Peyer's patch (tissue), 4 donors: ENCODE measurements around the gene FILIP1L.

ENCODE experiments used
- POLR2A ChIP-seq, 2 donors: fragments of 450-650 bp; IDR thresholded peaks; one replicate each; pipeline ENCODE4 v1.5.1; 2017; ENCODE audit warnings: antibody characterized with exemption in 2 of 2, mild to moderate bottlenecking in 2 of 2, moderate library complexity in 2 of 2
- TF ChIP-seq, protein P1 (sequence below), 6 experiments: fragments of 450-650 bp in 4 of 6; fragments of 200-600 bp in 2 of 6; sonication (generic) in 1 of 6; IDR thresholded peaks; one replicate each; pipeline ENCODE4 v1.5.1; 2017 to 2019; ENCODE audit warnings: antibody characterized with exemption in 6 of 6, mild to moderate bottlenecking in 3 of 6, moderate library complexity in 1 of 6

- TF ChIP-seq, protein P1, sequence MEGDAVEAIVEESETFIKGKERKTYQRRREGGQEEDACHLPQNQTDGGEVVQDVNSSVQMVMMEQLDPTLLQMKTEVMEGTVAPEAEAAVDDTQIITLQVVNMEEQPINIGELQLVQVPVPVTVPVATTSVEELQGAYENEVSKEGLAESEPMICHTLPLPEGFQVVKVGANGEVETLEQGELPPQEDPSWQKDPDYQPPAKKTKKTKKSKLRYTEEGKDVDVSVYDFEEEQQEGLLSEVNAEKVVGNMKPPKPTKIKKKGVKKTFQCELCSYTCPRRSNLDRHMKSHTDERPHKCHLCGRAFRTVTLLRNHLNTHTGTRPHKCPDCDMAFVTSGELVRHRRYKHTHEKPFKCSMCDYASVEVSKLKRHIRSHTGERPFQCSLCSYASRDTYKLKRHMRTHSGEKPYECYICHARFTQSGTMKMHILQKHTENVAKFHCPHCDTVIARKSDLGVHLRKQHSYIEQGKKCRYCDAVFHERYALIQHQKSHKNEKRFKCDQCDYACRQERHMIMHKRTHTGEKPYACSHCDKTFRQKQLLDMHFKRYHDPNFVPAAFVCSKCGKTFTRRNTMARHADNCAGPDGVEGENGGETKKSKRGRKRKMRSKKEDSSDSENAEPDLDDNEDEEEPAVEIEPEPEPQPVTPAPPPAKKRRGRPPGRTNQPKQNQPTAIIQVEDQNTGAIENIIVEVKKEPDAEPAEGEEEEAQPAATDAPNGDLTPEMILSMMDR (IDR thresholded peaks at IDR 0.05): no peak
- TF ChIP-seq POLR2A (IDR thresholded peaks at IDR 0.05): no peak
Measured at GRCh38 chr3:100047455-100048141, 66.7 kb downstream of the FILIP1L start.
